ENCODE results near the gene AGPAT3. TPM values are rescaled to one million over a fixed set of nuclear protein-coding genes. Genes with fewer than 3 reads are reported as not detected.
A peak's percentile ranks its signal among the peaks of the same experiment; 100 is the strongest.

Gene AGPAT3
- total and polyA plus RNA-seq, 8 donors = 13.6 to 49.6 (median 31.4) TPM

- 37 to 43% methylated on average over 16 of the region's 16 CpGs for WGBS, 2 donors
- Histone ChIP-seq H3K27me3 (no peaks in the 10 kb centered on the region), H3K9me3 (no peaks in the 10 kb centered on the region), H3K27ac (peak overlapping the region in 2 of 4 donors; percentile 51 to 61), H3K4me1 (peaks cover 4 to 22% (median 6%) of the 10 kb centered on the region in 3 donors), H3K36me3 (no peaks in the 10 kb centered on the region), H3K4me3 (no peak overlapping the region)
- DNase-seq (peak in 5 of 6 donors; percentile 48 to 64 (median 56)), FAIRE-seq (no peak), ATAC-seq (peak; percentile 68 to 90 (median 80))
- intact Hi-C loops (cut with DNase I) = no loop called here
- no peak for TF ChIP-seq CTCF (IDR thresholded peaks at IDR 0.05)
Observed at GRCh38 chr21:43884012-43884860, 19.2 kb downstream of the AGPAT3 start.

- Histone ChIP-seq H3K4me1 (peaks cover 4 to 18% (median 6%) of the 10 kb centered on the region in 3 donors), H3K36me3 (no peaks in the 10 kb centered on the region), H3K27me3 (no peaks in the 10 kb centered on the region), H3K4me3 (no peak overlapping the region), H3K9me3 (no peaks in the 10 kb centered on the region), H3K27ac (no peak overlapping the region)
- WGBS, 2 donors = 79 to 80% methylated on average over 16 of the region's 16 CpGs
- FAIRE-seq = no peak
- peak in 2 of 6 donors; percentile 40 to 46 for DNase-seq
- intact Hi-C loops (cut with DNase I) = no loop called here
- no peak for TF ChIP-seq CTCF (IDR thresholded peaks at IDR 0.05)
- ATAC-seq = peak in 2 of 4 donors; percentile 19 to 22
Observed at GRCh38 chr21:43884861-43885417, 19.9 kb downstream of the AGPAT3 start.

- DNase-seq (peak in 1 of 6 donors; percentile 45), ATAC-seq (no peak), FAIRE-seq (no peak)
- H3K4me1 ChIP-seq = peaks cover under 1 to 10% (median 6%) of the 10 kb centered on the region in 3 donors
- TF ChIP-seq CTCF (IDR thresholded peaks at IDR 0.05) = no peak
- WGBS, 2 donors = 93 to 94% methylated on average over 14 of the region's 14 CpGs
- H3K27me3 ChIP-seq = no peaks in the 10 kb centered on the region
- no peaks in the 10 kb centered on the region for H3K36me3 ChIP-seq
- H3K4me3 ChIP-seq = no peak overlapping the region
- no peak overlapping the region for H3K27ac ChIP-seq
- no peaks in the 10 kb centered on the region for H3K9me3 ChIP-seq
- intact Hi-C loops (cut with DNase I) = no loop called here
Observed at GRCh38 chr21:43885721-43886120, 20.7 kb downstream of the AGPAT3 start.

GRCh38 chr21:43886565-43886964 lies 21.5 kb downstream of the AGPAT3 start:
- DNase-seq = no peak
- Histone ChIP-seq H3K27ac (no peak overlapping the region), H3K4me1 (peaks cover 0 to 10% (median 6%) of the 10 kb centered on the region in 3 donors), H3K4me3 (no peak overlapping the region), H3K27me3 (no peaks in the 10 kb centered on the region), H3K36me3 (no peaks in the 10 kb centered on the region), H3K9me3 (no peaks in the 10 kb centered on the region)
- no peak for ATAC-seq
- TF ChIP-seq CTCF (IDR thresholded peaks at IDR 0.05) = no peak
- intact Hi-C loops (cut with DNase I) = no loop called here
- WGBS, 2 donors = 93 to 98% methylated on average over 1 of the region's 1 CpG
- FAIRE-seq = no peak

Data from pancreas (tissue), 10 donors.